IPS DF 4.7 (cell line): ENCODE data around the gene DOK3.

Source experiments
- DNase-seq: peaks from one replicate; pipeline ENCODE4 v3.0.0-alpha.2; 2013; ENCODE audit warnings: low spot score; ENCODE audit errors: extremely low read depth

Gene DOK3

GRCh38 chr5:177513500-177513899 lies 3.9 kb upstream of the DOK3 start:
- DNase-seq, result no peak

- no peak for DNase-seq
Observed at GRCh38 chr5:177512736-177513380, 3.2 kb upstream of the DOK3 start.

GRCh38 chr5:177511796-177512675 lies 2.4 kb upstream of the DOK3 start:
- DNase-seq, result no peak

DNA sequence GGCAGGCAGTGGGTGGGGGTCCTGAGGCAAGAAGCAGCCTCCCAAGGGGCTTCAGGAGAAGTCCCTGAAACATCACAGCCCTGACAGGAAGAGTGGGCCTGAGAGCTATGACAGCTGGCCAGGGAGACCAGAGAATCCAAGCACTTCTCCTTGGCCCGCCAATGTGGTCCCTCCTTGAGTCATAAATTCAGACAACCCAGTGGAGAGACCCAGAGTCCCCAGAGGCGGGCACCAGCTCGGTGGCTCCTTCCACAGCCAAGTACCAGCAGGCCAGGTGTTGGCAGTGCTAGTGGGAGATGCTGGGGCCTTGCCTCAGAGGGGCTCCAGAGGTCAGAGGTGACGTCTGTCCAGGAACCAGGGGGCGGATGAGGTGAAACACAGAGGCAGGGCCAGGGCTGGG lies 1.6 kb upstream of the DOK3 start:
- no peak for DNase-seq

DNA sequence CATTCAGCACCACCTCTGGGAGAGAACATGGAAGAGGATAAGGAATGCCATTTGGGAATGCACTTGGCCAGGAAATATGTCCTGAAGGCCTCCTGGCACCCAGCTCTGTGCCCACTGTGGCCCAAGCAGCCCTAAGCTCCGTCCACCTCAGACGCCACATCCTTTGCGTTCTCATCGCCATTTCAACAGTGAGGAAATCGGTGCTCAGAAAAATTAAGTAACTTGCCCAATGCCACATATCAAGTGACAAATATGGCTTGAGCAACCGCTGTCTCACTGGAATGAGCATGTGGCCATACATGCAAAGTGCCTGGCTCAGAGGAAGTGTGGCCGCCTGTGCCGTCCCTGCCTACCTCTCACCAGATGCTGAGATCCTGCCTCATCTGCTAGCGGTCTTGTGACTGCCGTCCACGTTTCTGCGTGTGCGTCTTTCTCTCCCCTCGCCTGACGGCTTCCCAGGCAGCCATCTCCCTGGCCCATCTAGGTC lies 984 bp upstream of the DOK3 start:
- DNase-seq, result no peak

GRCh38 chr5:177509991-177510566 lies 453 bp upstream of the DOK3 start:
- DNase-seq, result no peak

DNA sequence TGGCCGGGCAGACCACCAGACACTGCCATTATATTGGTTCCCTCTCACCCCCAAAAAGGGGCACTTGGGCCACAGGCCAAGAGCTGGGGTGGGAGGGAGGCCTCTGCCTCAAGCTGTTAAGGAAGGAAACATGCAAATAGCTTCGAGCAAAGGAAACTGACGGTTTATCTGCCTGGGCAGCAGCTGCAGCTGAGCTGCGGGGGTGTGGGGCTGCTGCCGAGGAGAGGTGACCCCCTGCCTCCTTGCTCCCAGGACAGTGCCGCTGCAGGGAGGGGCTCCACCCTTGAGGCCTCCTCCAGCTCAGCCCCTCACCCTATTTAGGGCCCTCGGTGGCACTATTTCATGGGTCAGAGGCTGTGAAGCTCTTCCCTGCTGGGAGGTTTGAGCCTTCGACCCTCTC lies 789 bp downstream of the DOK3 start:
- no peak for DNase-seq

DNA sequence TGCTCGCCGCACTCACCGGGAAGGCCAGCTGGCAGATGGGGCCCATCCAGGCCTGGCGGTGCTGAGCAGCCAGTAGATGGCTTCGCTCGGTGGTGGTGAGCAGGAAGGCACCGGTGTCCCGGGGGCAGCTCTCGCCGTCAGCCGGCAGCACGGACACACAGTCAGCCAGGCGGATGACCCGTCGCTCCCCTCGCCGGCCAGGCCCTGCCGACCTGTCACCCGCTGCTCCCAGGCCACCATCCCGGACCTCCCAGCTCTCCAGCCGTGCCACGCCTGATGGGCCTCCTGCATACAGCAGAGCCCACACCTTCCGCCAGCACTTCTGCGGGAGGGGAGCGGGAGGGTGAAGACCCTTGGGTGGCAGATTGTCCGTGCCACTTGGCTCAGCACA lies 1.4 kb downstream of the DOK3 start:
- DNase-seq, result no peak

DNA sequence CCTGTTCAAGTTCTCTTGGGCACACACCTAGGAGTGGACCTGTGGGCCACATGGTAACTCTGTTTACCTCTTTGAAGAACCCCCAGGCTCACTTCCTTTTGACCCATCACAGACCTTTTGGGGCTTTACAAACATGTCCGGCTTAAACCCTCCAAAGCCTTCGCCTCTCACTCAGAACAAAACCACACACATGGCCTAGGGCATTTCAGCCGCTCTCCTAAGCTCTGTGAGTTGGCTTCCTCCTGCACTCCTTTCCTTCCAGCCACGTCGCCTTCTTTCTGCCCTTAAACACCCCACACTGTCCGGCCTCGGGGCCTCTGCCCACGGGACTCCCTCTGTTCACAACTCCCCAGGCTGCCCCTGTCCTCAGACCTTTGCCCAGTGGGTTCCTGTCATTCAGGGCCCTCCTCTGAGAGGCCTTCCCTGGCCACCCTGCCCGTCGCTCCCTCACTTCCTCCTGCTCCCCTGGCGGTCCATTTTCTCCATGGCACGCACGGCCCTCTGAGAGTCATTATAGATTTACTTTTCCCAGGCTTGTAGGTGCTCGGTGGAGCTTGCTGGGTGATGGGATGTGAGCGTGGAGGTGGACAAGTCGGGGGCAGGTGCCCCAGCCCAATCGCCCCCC lies 1.9 kb downstream of the DOK3 start:
- no peak for DNase-seq

DNA sequence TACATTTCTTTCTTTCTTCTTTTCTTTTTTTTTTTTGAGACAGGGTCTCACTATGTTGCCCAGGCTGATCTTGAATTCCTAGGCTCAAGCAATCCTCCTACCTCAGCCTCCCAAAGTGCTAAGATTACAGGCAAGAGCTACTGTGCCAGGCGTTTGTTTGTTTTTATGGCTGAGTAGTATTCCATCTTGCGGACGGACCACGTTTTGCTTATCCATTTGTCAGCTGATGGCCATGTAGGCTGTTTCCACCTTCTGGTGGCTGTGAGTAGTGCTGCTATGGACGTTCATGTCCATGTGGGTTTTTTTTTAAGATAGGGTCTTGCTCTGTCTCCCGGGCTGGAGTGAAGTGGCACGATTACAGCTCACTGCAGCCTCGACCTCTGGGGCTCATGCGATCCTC lies 2.5 kb downstream of the DOK3 start:
- DNase-seq, result no peak

DNA sequence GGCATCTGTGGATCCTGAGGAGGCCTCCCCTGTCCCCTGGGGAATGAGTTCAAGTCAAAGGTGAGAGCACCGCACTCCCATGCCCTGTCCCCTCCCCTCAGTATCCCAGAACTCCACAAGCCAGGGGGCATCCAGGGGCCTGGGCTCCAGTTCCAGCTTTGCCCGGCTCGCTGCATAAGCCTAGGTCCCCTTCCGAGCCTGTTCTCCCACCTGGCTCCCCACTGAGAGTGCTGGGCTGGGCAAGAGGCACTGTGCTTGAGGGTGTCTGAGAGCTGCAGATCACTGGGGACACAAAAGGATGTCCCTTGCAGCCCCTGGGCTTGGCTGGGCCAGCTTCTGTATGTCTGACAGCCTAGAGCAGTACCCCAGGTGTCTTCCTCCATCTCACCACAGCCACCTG lies 4.6 kb downstream of the DOK3 start:
- DNase-seq, result no peak

DNA sequence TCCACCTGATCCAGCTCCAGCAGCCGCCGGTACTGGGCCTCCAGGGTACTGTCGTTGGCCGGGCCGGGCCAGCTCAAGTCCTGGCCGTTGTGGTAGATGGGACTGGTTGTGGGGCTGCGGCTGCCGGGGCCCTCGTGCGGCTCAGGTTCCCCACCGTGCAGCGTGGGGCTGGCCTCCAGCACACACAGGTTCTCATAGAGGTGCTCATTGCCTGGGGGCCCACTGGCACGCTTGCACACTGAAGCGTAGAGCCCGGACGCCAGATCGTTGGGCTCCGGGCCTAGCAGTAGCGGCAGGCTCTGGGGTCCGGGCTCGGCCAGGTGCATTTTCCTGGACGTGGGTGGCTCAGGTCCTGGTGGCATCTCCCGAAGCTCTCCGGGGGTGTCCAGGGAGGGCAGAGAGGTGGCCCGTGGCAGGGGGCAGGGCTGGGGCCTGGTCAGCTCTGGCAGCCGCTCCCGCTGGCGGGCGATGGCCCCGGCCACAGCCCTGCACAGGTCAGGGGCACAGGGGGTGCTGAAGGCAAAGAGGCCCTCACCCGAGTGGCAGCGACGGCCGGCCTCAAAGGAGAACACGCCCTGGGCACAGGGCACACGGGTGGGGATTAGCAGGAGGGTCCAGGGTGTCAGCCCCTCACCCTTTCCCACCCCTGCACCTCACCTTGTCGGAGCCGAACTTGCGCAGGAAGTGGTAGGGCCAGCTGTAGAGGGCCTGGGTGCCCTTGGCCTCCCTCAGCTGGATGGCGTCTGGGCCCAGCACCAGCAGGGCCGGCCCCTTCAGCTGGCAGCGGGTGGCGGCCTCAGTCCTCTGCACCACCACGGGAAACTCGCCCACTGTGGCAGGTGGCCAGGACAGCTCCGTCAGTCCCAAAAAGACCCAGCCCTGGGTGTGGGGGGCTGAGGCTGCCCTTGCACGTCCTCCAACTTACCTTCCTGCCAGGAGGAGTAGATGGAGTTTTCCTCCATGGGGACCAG lies 5.3 kb downstream of the DOK3 start:
- no peak for DNase-seq

DNA sequence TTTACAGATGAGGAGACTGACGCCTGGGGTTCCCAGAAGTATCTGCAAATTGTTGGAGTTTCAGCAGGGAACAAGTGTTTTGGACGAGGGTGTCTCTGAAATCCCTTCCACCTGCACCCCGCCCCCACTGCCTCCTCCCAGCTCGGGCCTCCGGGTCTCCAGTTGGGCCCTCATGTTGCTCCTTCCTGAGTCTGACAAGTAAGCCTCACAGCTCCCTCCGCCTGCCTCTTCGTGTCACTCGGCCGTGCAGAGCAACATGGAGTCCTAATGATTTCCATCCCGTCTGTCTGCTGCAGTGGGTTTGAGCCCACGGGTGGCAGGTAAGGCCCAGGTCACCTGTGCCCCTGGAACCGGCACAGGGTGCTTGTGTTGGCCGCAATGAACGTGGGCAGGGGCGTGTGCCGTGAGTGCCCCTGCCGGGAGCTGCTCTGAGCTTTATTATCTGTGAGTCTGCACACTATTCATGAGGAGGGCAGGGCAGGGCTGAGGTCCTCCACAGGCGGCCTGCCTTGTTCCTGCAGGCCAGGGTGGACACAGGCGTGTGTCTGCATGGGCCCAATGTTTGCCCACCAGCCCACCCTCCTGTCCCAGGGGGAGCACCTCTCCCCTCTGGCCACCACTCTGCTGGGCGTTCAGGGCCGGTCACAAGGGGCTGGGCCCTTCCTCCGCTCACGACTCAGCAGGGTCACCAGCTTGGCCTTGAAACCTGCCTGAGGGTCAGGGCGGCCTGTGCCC lies 6.1 kb downstream of the DOK3 start:
- DNase-seq, result no peak

GRCh38 chr5:177502886-177503285 lies 6.7 kb downstream of the DOK3 start:
- DNase-seq, result no peak

DNA sequence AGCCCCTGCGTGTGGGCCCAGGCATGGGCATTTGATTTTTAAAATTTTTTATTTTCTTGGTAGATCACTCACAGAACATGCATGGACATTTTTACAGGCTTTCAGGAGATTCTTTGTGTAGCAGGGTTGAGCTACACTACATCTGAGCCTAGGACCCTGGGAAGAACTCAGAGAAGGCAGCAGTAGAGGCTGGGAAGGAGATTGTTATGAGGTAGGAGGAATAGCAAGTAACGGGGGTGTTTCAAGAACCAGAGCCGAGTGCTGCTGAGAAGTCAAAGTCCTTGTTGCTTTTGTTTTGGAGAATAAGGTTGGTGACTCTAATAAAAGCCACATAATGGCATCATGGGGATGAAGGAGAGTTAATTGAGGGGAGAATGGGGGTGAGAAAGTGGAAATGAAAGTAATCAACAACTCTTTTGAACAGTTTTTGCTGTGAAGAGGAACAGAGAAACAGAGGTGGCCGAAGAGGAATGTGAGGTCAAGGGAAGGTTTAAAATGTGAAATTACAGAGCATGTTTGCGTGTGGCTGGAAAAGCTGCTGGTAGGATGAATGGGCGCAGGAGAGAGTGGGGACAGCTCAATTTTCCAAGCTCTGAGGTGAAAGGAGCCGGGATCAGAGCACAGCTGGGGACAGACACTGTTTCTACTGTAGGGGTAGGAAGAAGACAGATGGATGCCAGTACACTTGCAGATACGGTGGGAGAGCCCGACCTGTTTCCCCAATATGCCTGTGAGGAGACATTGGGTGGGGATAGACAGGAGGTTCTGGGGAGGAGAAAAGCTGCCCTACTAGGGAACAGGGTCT lies 7.5 kb downstream of the DOK3 start:
- no peak for DNase-seq

- DNase-seq, result no peak
Observed at GRCh38 chr5:177500685-177501522, 8.7 kb downstream of the DOK3 start.

DNA sequence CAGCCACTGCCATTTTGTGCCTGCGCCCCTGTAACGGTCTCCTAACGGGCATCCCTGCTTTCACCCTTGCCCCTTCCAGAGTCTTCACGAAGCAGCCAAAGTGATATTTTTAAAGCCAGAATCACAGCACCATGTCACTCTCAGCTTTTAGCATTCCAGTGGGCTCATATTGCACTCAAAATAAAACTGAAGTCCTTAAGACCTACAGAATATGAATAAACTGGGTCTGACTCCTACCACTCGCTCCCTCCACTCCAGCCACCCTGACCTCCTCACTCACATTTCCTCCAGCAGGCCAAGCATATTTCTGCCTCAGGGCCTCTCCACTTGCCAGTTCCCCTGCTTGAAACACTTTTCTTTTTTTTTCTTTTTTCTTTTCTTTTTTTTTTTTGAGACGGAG lies 9.8 kb downstream of the DOK3 start:
- DNase-seq, result no peak

GRCh38 chr5:177498013-177498787 lies 11.4 kb downstream of the DOK3 start:
- DNase-seq, result no peak
